Stimulated activated CD4-positive, alpha-beta T cell treated with anti-CD3 and anti-CD28 coated beads, Interleukin-1b, Interleukin-23, amount 100 ng/mL, for 48 hours (primary cell): ENCODE results near the gene CAMSAP2.
"Not testable (repeated sequence)": the region's sequence is repeated elsewhere in the genome, so short reads cannot be mapped to it uniquely, and the experiment has no call there.

ENCODE experiments used
- DNase-seq: peaks from one replicate; pipeline ENCODE4 v3.0.0-alpha.2; 2020

The CAMSAP2 gene

GRCh38 chr1:200739702-200740570 is 1.2 kb downstream of the CAMSAP2 start:
- no peak for DNase-seq

GRCh38 chr1:200740571-200741208 is 2.0 kb downstream of the CAMSAP2 start:
- DNase-seq: no peak

GRCh38 chr1:200741551-200742207 is 3.0 kb downstream of the CAMSAP2 start:
- DNase-seq: no peak

GRCh38 chr1:200744143-200744542 is 5.5 kb downstream of the CAMSAP2 start:
- DNase-seq: no peak

GRCh38 chr1:200749090-200749489 is 10.4 kb downstream of the CAMSAP2 start:
- DNase-seq: no peak

GRCh38 chr1:200750749-200751148 is 12.1 kb downstream of the CAMSAP2 start:
- not testable (repeated sequence) for DNase-seq

GRCh38 chr1:200751717-200752116 is 13.0 kb downstream of the CAMSAP2 start:
- peak; percentile 17 for DNase-seq

- DNase-seq: no peak
These were observed 15.0 kb downstream of the CAMSAP2 start for GRCh38 chr1:200753650-200754198.

- no peak for DNase-seq
These were observed 16.8 kb downstream of the CAMSAP2 start for GRCh38 chr1:200755456-200755855.

GRCh38 chr1:200762089-200762488 is 23.4 kb downstream of the CAMSAP2 start:
- no peak for DNase-seq

GRCh38 chr1:200767321-200767720 is 28.6 kb downstream of the CAMSAP2 start:
- no peak for DNase-seq

GRCh38 chr1:200771625-200772555 is 33.2 kb downstream of the CAMSAP2 start:
- DNase-seq: no peak

- DNase-seq: no peak
These were observed 35.6 kb downstream of the CAMSAP2 start for GRCh38 chr1:200774311-200774710.

- no peak for DNase-seq
These were observed 36.2 kb downstream of the CAMSAP2 start for GRCh38 chr1:200774735-200775444.

- DNase-seq: no peak
These were observed 37.2 kb downstream of the CAMSAP2 start for GRCh38 chr1:200775850-200776249.

- DNase-seq: no peak
These were observed 38.3 kb downstream of the CAMSAP2 start for GRCh38 chr1:200776949-200777348.

GRCh38 chr1:200778766-200779165 is 40.1 kb downstream of the CAMSAP2 start:
- no peak for DNase-seq

GRCh38 chr1:200779326-200779725 is 40.6 kb downstream of the CAMSAP2 start:
- no peak for DNase-seq

- DNase-seq: no peak
These were observed 42.1 kb downstream of the CAMSAP2 start for GRCh38 chr1:200780545-200781369.

- DNase-seq: no peak
These were observed 45.2 kb downstream of the CAMSAP2 start for GRCh38 chr1:200783926-200784325.

- no peak for DNase-seq
These were observed 45.9 kb downstream of the CAMSAP2 start for GRCh38 chr1:200784576-200784975.
